A673 (cell line): ENCODE data around the gene PAPOLG.

ENCODE experiments used
- CTCF ChIP-seq: fragments of 300-800, 200-600 bp; sonication (generic); conservative IDR thresholded peaks from 2 replicates; pipeline ENCODE4 v1.5.1; 2017; ENCODE audit warnings: low read depth, mild to moderate bottlenecking, antibody characterized with exemption, low read length, moderate library complexity, mixed read lengths
- EZH2 ChIP-seq: fragments of 200-600 bp; sonication (generic); IDR thresholded peaks from 2 replicates; pipeline ENCODE4 v1.6.1; 2017; ENCODE audit warnings: borderline replicate concordance, low read depth, mild to moderate bottlenecking, mixed read lengths, antibody characterized with exemption, low read length; ENCODE audit not compliant: poor library complexity, severe bottlenecking

GRCh38 chr2:60739156-60739555, 16.9 kb upstream of the PAPOLG start:
- TF ChIP-seq CTCF (no peak), EZH2 (no peak)
